ENCODE measurements around the gene MYBL2. TPM values are rescaled to one million over a fixed set of nuclear protein-coding genes. Genes with fewer than 3 reads are reported as not detected.

MYBL2 gene
- total RNA-seq, 1 donor from 2014 or later, result 0.44 TPM

DNA sequence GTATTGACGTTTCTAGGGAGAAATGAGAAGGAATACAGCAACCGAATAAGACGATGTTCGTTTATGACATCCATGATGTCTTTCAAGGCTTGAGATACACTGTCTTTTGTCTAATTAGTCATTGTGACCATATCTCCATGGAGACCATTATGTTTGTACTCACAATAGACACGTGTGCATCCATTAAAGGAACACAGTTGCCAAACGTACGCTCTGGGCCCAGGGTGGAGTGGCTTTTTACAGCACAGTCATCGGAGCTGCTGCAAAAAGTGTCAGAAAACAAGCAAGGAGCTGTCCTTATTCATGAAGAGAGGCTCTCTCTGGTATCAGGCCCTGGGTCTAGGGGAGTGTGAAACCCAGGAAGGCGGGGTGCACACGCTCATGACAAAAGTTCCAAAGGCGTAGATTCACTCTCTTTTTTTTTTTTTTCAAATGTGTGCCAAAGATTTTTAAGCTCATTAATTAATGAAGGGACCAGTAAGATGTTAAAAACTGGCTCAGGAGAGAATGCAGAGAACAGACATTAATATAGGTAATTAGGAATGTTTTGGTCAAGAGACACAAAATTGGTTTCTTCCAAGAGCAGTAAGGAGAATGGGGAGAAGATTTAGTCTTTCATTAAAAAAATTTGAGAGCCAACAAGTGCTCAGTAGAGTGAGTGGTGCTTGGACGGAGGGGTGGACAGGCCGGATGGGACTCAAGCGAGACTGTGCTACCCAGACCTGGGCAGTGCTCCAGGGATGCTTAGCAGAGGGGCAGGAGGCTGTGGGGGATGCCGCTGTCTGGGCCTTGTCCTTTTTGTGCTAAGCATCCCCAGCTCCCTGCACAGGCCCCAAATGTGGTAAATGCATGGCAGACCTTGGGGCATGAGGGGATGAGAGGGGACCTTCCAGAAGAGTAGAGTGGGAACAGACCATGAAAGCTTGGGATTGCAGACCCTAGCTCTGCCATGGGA, 94.7 kb downstream of the MYBL2 start:
- Histone ChIP-seq H3K9me3 (replicated peaks) (no peaks in the 10 kb centered on the region), H3K27me3 (ENCODE audit: low read depth) (peaks cover 11% of the 10 kb centered on the region), H3K36me3 (no peaks in the 10 kb centered on the region), H3K27ac (replicated peaks) (no peak overlapping the region), H3K4me1 (peaks cover 20% of the 10 kb centered on the region), H3K4me3 (no peak overlapping the region)
- intact Hi-C loops (cut with micrococcal nuclease), result no loop called here
- no peak for DNase-seq
- TF ChIP-seq, protein P1, sequence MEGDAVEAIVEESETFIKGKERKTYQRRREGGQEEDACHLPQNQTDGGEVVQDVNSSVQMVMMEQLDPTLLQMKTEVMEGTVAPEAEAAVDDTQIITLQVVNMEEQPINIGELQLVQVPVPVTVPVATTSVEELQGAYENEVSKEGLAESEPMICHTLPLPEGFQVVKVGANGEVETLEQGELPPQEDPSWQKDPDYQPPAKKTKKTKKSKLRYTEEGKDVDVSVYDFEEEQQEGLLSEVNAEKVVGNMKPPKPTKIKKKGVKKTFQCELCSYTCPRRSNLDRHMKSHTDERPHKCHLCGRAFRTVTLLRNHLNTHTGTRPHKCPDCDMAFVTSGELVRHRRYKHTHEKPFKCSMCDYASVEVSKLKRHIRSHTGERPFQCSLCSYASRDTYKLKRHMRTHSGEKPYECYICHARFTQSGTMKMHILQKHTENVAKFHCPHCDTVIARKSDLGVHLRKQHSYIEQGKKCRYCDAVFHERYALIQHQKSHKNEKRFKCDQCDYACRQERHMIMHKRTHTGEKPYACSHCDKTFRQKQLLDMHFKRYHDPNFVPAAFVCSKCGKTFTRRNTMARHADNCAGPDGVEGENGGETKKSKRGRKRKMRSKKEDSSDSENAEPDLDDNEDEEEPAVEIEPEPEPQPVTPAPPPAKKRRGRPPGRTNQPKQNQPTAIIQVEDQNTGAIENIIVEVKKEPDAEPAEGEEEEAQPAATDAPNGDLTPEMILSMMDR (IDR thresholded peaks at IDR 0.05; ENCODE audit: borderline replicate concordance), result no peak

DNA sequence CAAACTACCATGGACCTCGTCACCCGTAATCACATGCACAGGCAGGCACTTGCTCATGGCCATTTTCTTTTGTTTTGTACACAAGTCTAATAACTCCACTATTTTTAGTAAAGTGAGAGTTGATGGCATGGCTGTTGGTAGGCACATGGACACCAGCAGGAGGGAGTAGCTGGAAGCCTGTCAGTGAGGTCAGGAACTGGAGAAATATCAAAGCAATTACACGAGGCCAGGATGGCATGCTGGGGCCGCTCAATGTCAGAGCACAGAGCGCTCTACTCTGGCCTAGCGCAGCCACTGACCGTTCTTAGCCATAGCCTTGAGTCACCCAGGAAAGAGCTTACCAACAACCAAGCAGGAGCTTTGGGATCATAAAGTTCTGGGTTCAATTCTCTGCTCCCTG, 96.0 kb downstream of the MYBL2 start:
- Histone ChIP-seq H3K27ac (replicated peaks) (peak overlapping the region; percentile 30), H3K9me3 (replicated peaks) (no peaks in the 10 kb centered on the region), H3K4me1 (peaks cover 31% of the 10 kb centered on the region), H3K4me3 (no peak overlapping the region), H3K27me3 (ENCODE audit: low read depth) (peaks cover 15% of the 10 kb centered on the region), H3K36me3 (no peaks in the 10 kb centered on the region)
- TF ChIP-seq, protein P1 (IDR thresholded peaks at IDR 0.05; ENCODE audit: borderline replicate concordance), result no peak
- intact Hi-C loops (cut with micrococcal nuclease), result no loop called here
- DNase-seq, result no peak

GRCh38 chr20:43765916-43766315, 99.0 kb downstream of the MYBL2 start:
- intact Hi-C loops (cut with micrococcal nuclease), result no loop called here
- no peak for DNase-seq
- Histone ChIP-seq H3K4me3 (no peak overlapping the region), H3K36me3 (no peaks in the 10 kb centered on the region), H3K27me3 (ENCODE audit: low read depth) (peaks cover 11% of the 10 kb centered on the region), H3K9me3 (replicated peaks) (no peaks in the 10 kb centered on the region), H3K4me1 (peaks cover 31% of the 10 kb centered on the region), H3K27ac (replicated peaks) (no peak overlapping the region)
- TF ChIP-seq, protein P1 (IDR thresholded peaks at IDR 0.05; ENCODE audit: borderline replicate concordance), result no peak

Other genes starting within 250 kb of the MYBL2 start
- gene SRSF6, start 209.2 kb upstream of the MYBL2 start, total RNA-seq, result 58.7 TPM
- gene L3MBTL1, start 159.4 kb upstream of the MYBL2 start, total RNA-seq, result 4.0 TPM
- 0.30 TPM for gene SGK2, start 108.1 kb upstream of the MYBL2 start, total RNA-seq
- 6.6 TPM for gene IFT52, start 76.2 kb upstream of the MYBL2 start, total RNA-seq
- gene GTSF1L, start 59.9 kb downstream of the MYBL2 start, total RNA-seq, result not detected
- gene TOX2, start 247.7 kb downstream of the MYBL2 start, total RNA-seq, result 0.30 TPM

All from left ventricle myocardium inferior (tissue), 1 donor.